Measurements from ENCODE around the gene FYN.

DNA sequence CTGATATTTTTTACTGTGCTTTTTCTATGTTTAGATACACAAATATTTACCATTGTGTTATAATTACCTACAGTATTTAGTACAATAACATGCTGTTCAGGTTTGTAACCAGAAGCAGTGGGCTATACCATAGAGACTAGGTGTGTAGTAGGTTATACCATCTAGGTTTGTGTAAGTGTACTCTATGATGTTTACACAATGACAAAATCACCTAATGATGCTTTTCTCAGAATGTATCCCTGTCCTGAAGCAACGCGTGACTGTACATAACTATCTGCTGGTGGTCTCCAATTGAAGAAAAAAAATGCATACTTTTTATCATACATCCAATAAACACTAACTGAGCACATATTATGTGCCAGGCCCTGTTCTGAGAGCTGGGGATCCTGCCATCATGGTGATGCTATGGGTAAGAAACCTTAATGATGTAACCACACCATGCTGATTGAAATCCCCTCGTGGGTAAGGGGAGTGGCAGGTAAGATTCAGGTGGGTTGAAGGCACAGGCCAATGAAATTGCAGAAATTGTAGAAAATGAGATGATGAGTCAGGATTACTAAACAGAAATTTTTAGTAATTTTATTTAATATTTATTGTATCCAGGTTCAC, 76.8 kb downstream of the FYN start:
- TF ChIP-seq EZH2 (IDR thresholded peaks at IDR 0.05), result no peak
- no peak for TF ChIP-seq POLR2AphosphoS5 (IDR thresholded peaks at IDR 0.05; ENCODE audit: borderline replicate concordance, low read depth, low read length)
